ENCODE measurements around the gene BCL2.

Gene BCL2

GRCh38 chr18:63210521-63210920, 109.0 kb downstream of the BCL2 start:
- DNase-seq (ENCODE audit: low read depth, low spot score) = no peak
- CTCF ChIA-PET = interaction anchor here (0.6 kb wide), 1 partner anchor 525 kb away, joined by 3 read pairs; no protein-coding TSS in a partner anchor
- H3K4me3 ChIP-seq (ENCODE audit: low read depth, low read length) = no peak overlapping the region
- no peak for TF ChIP-seq CTCF (IDR thresholded peaks at IDR 0.05; ENCODE audit: insufficient read depth, low read length, missing control alignments)
- POLR2A ChIA-PET = no interaction called here

GRCh38 chr18:63208676-63209075, 110.9 kb downstream of the BCL2 start:
- TF ChIP-seq CTCF (IDR thresholded peaks at IDR 0.05; ENCODE audit: insufficient read depth, low read length, missing control alignments) = no peak
- DNase-seq (ENCODE audit: low read depth, low spot score) = no peak
- H3K4me3 ChIP-seq (ENCODE audit: low read depth, low read length) = no peak overlapping the region
- ChIA-PET CTCF (no interaction called here), POLR2A (no interaction called here)

- DNase-seq (ENCODE audit: low read depth, low spot score) = no peak
- H3K4me3 ChIP-seq (ENCODE audit: low read depth, low read length) = no peak overlapping the region
Observed at GRCh38 chr18:63207835-63208234, 111.7 kb downstream of the BCL2 start.

GRCh38 chr18:63207143-63207790, 112.3 kb downstream of the BCL2 start:
- DNase-seq (ENCODE audit: low read depth, low spot score) = no peak
- POLR2A ChIA-PET = no interaction called here

More at GRCh38 chr18:63207835-63208234, 111.7 kb downstream of the BCL2 start:
- CTCF ChIA-PET = no interaction called here
- no peak for TF ChIP-seq CTCF (IDR thresholded peaks at IDR 0.05; ENCODE audit: insufficient read depth, low read length, missing control alignments)
- POLR2A ChIA-PET = no interaction called here

GRCh38 chr18:63206433-63207142, 113.0 kb downstream of the BCL2 start:
- no peak for DNase-seq (ENCODE audit: low read depth, low spot score)
- CTCF ChIA-PET = interaction anchor here (1.1 kb wide), 1 partner anchor 33 kb away, joined by 3 read pairs; no protein-coding TSS in a partner anchor
- POLR2A ChIA-PET = no interaction called here
- no peak overlapping the region for H3K4me3 ChIP-seq (ENCODE audit: low read depth, low read length)
- no peak for TF ChIP-seq CTCF (IDR thresholded peaks at IDR 0.05; ENCODE audit: insufficient read depth, low read length, missing control alignments)

More at GRCh38 chr18:63207143-63207790, 112.3 kb downstream of the BCL2 start:
- no peak overlapping the region for H3K4me3 ChIP-seq (ENCODE audit: low read depth, low read length)
- no peak for TF ChIP-seq CTCF (IDR thresholded peaks at IDR 0.05; ENCODE audit: insufficient read depth, low read length, missing control alignments)
- CTCF ChIA-PET = no interaction called here

GRCh38 chr18:63205791-63206252, 113.7 kb downstream of the BCL2 start:
- no peak for TF ChIP-seq CTCF (IDR thresholded peaks at IDR 0.05; ENCODE audit: insufficient read depth, low read length, missing control alignments)
- DNase-seq (ENCODE audit: low read depth, low spot score) = no peak
- ChIA-PET CTCF (interaction anchor here (1.1 kb wide), 1 partner anchor 32 kb away, joined by 3 read pairs; no protein-coding TSS in a partner anchor), POLR2A (no interaction called here)
- no peak overlapping the region for H3K4me3 ChIP-seq (ENCODE audit: low read depth, low read length)

Data from AG04449 (cell line).